HG02973 (cell line): ENCODE results near the gene PEX10.

Experiments used
- ATAC-seq: cut with Tn5 transposase; IDR thresholded peaks from one replicate; pipeline ENCODE4 v1.9.1; 2021; ENCODE audit warnings: moderate library complexity; ENCODE audit not compliant: unreplicated experiment

Gene PEX10

DNA sequence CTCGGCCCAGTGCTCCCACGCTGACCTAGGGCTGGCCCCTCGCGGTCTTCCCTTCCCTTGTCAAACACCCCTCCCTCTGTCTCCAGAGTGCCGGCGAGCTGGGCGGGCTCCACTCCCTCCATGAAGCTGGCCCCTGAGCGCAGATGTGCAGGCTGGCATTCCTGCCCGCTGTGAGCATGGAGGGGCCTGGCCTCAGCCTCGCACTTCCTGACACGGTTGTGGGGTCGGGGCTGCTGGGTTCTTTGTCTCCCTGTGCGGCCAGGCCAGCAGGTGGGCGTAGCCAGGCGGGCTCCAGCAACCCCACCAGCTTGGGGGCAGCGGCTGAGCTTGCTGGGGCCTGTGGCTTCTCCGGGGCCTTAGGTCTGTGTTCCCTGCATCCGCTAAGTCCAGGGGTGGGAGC lies 14.2 kb upstream of the PEX10 start:
- ATAC-seq: no peak

DNA sequence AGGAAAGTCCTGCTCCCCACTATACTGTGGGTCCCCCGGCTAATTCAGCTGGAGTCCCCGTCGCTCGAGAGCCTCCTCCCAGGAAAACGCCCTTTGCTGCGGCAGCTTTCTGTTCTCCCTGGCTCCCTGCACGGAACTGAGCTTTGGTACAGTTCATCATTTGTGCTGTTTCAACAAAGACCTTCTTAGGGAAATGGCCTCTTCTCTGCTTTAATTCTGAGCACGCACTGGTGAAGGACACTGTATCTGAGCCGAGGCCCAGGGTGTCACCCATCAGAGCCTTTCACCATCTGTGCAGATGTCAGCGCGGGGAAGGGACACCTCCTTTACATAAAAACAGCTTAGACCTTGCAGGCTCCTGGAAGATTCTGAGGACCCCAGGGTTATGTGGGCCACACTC lies 13.5 kb upstream of the PEX10 start:
- ATAC-seq: no peak

DNA sequence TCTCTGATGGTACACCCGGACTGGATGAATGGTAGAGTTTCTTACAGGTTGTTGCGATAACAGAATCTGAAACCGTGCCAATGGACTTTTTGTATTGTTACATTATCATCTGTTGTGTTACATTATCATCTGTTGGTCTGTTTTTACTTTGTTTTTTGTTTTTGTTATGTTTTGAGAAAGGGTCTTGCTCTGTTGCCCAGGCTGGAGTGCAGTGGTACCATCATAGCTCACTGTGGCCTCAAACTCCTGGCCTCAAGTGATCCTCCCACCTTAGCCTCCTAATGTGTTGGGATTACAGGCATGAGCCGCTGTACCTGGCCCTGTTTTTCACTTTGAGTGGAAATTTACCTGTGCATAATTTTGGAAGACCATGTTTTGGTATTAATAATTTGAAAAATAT lies 10.2 kb upstream of the PEX10 start:
- no peak for ATAC-seq

DNA sequence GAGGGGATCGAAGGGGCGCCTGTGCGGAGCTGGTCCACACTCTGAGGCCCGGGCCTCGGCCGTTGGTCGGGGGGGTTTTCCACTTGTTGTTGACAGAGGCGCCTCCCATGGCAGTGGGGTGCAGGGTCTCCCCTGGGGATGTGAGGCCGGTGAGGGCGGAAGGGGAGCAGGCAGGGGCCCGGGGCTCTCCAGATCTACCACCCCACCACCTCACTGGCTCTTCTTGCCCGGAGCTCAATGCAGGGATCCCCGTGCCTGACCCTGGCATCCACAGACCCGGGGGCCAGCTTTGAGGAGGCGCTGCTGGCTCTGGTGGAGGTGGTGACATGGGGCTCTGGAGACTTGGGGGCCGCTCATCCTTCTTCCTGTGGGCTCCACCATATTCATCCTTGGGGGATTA lies 7.1 kb upstream of the PEX10 start:
- no peak for ATAC-seq

DNA sequence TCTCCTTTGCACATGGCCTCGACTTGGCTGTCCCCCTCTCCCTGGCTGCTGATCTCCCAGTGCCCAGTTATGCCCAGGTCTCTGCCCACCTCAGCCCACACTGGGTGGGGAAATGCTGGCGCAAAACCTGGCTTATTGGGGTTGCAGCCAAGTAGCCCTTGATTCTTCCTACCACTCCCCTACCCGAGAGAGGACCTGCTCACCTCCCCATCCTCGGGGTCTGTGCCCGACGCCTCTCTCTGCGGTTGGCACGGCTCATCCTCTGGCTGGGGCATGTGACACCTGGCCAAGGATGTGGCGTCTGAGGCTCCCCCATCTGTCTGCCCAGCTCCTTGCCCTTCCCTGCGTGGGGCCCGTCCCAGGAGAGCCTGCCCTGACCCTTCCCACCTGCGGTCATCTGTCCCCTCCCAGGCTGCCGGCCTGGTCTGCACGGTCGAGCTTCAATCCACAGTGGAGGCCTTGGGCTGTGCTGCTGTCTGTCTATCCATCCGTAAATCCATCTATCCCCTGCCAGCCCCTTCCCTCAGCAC lies 6.5 kb upstream of the PEX10 start:
- ATAC-seq: no peak

DNA sequence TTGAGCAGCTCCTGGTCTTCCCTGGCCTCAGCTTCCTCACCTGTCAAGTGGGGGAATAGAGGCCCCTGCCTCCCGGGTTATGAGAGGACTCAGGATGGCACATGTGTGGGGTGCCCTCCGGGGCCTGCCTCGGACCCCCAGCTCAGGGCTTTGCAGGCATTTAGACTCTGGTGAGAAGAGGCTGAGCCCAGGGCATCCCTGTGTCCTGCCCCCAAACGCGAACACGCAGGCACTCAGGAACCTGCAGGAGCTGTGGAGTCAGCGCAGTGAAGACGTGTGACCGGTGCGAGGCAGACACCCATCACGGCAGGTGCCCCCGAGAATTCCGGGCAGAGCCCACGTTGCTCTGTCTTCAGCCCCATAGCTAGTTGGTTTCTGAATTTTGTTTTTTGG lies 5.5 kb upstream of the PEX10 start:
- no peak for ATAC-seq

DNA sequence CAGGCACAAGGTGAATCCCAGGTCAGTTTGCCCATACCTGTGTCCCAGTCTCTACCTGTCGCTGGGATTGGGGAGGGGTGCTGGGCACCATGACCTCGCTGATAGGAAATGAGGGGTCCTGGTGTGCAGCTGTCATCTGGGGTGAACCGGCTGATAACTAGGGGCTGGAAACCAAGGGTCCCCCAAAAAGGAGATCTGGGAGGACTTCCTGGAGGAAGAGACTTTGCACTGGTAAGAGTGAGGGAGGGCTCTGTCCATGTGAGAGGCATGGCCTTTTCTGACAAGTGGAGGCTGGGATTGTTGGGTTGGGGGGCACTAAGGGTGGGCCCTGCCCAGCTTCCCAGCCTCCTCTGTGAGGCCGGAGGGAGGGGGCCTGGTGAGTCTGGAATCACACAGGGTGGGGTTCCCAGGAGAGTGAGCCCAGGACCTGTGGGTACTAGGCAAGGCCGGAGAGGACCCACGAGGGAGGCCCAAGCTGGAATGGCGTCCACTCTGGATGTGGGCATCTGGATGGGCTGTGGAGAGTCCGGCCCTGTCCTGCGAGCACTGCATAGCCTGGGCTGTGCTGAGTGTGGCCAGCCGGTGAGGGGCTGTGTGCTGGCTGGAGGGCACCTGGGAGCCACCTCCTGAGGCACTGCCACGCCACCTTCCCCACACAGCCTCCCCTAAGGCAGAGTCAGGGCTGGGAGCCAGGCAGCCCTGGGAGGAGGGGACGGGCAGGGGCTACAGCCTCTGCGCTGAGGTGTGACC lies 4.9 kb upstream of the PEX10 start:
- no peak for ATAC-seq

DNA sequence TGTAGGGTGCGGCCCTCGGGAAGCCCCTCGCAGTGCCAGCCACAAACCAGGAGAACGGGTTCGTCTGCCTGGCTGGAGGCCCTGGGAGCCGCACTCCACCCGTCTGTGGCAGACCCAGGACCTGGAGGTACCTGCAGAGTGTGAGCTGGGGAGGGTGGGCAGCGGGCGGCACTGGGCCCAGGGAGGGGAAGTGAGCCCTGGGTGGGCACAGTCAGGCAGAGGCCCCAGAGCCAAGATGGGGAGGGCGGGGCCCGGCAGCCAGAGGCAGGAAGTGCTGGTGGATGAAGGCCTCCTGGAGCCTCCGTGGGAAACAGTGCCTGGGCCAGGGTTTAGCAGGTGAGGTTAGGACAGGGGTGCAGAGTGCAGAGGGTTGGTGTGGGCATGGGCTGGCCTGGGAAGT lies 4.0 kb upstream of the PEX10 start:
- no peak for ATAC-seq

DNA sequence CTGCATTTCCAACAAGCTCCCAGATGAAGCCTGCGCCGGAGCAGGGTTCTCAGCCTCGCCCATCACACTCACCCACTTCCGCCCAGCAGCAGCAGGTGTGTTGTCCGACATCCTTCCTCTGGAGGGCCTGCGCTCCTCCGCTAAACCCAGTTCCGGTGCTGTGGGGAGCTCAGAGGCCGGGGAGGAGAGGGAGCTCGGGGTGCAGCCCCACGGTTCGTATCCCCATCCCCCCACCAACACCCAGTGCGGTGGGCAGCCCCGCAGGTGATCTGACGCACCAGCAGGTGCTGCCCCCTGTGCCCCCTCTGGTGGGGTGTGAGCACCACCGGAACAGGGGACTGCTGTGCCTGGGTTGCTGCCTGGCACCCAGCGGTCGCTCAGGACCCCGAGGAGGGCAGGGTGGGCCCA lies 3.4 kb upstream of the PEX10 start:
- ATAC-seq: no peak

DNA sequence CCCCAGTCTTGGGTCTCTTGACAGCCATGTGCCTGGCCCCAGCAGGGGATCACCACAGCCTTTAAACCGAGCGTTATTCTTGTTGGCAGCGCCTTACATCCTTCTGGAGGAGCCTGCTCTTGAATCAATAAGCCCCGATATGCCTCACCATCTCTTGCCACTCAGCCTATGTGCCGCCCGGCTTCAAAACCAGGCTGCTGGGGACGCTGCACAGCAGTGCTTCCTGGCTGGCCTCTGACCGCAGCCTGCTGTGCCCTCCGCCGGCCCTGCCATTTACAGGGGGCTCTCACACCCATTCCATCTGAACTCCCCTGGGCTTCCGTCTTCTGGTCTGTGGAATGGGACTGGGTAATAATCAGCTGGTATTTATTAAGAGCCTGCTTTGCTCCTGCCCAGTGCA lies 3.0 kb upstream of the PEX10 start:
- ATAC-seq: no peak

DNA sequence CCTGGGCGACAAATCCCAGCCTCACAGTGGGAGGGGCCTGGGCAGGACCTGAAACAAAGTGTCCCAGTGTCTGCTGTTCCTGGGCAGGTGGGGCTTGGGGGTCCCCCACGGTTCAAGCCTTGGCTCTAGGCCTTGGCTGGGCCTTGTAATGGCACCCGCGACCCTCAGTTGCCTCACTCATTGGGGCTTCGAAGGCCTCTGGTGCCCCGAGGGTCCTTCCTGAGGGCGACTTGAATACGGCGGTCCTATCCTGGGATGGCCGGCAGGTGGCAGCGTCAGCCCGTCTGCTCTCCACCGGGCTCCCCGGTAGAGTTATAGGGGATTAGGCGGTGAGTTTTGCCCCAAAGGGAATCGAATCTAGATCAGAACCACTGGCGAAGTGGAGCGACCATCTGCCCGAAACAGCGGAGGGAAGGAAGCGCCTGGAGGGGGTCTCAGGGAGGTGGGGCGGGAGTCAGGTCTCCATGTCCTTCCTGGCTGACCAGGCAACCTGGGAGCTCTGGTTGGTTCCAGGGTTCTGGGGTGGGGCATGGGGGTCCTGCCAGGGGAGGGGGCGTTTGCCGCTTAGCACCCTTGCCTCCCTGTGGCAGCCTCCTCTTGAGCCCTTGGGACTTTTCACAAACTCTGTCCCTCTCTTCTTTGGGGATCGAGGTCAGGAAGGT lies 2.1 kb upstream of the PEX10 start:
- ATAC-seq: no peak

DNA sequence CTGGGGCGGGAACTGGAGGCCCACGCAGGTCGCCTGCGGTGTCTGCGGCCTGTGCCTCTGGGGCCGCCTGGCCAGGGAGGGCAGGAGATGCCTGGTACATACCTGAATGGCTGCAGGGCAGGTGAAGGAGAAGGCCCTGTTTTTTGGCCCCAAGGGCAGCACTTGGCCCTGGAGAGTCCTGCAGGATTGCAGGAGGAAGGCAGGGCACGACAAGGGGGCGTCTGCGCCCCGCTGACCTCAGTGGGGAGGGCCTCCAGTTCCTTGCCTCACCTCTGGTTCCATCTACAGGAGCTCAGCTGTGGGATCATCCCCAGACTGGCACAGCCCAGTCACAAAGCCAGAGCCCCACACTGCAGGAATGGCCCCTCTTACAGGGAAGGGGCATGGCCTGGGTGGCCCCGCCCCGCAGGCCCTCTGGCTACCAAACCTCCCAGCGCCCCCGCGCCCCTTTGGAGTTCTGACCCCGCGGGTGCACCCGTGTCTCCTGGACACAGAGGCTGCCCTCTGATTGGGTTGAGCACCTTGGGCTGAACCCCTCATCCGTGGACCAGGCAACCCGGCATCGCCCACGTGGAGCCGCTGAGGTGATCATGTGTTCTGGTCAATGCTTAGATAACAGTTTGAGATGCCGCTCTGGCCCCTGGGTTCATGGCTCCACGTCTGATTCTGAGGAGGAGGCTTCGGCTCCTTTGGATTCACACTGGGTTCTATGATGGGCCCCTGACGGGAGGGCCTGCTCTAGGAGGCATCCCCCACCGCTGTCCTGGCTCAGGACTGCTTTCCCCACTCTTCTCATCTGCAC lies 1.3 kb upstream of the PEX10 start:
- no peak for ATAC-seq

DNA sequence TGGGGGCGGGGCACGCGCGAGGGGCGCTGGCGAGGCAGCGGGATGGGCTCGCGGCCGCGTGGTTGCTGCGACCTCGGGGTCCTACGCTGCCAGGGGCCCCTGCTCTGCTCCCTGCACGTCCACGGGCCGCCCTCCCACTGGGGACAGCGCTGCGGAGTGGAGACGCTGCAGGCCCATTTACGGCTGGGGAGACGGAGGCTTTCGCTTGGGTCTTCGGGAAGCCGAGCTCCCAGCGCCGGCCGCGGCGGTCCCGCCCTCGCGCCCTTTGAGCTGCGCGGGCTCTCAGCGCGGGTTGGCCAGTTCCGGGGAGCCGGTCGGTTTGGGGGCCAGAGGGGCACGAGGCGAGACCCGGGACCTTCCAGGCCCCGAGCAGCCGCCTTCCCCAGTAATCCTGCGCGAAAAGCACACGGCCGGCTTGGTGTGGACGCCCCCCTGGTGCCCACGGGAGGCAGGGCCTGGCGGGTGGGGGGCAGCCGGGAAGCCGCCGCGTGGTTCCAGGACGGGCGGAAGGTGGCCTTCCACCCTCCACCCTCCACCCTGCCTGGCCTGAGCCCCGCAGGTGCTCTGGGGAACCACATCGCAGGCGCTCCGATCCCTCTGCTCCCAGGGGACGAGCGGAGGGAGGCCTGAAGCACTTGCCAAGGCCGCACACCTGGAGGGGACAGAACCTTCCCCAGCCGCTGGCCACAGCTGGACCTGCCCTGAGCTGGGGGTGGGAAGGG lies 570 bp upstream of the PEX10 start:
- peak; percentile 12 for ATAC-seq

DNA sequence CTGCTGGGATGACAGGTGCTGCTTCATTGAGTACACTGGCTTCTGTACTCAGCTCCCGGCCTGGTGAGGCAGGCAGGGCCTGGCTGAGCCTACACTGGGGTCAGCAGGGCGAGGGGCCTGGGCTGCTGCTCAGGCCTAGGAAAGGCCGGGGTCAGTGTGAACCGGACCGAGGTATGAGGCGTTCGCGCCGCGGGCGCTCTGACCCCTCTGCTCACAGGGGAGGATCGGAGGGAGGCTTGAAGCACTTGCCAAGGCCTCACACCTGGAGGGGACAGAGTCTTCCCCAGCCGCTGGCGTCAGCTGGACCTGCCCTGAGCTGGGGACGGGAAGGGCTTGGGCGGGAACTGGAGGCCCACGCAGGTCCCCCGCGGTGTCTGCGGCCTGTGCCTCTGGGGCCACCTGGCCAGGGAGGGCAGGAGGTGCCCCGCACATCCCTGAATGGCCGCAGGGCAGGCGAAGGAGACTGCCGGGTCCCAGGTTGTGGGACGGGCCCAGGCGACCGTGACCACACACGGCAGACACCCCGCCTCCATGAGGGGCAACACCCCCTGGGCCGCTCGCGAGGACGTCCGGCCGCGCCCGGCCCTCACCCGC lies 466 bp downstream of the PEX10 start:
- peak; percentile 4 for ATAC-seq

DNA sequence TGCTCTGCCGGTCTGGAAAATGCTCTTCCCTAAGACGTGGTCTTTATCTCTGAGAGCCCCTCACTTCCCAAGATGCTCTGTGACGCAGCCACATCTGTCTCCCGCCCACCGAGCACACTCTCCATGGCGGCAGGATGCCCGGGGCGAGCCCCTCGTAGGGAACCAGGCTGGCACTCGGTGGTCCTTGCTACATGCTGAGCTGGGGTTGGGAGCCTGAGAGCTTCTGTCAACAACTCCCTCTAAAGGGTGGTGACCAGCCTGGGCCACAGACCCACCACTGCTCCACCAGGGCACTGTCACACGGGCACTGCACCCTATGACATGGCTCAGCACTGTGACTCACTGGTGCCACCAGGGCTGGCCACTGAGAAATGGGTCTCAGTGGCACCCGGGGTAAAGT lies 2.6 kb downstream of the PEX10 start:
- no peak for ATAC-seq

DNA sequence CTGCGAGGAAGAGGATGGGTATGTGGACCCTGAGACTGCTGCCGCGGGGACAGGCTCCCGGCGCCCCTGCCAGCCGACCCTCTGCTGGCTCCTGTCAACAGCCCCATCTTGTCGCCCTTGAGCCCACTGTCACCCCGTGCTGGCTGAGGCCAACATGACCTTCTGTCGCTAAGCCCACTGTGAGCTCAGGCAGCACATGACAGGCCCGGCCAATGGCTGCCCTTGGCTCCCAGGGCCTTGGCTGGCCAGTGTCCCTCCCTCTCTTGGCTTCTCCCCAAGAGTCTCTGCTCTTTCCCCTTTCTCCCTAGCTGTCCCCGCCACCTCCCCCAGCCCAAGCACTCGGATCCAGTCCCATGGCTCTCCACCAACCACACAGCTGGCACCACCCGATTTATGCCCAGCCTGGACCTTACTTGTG lies 3.5 kb downstream of the PEX10 start:
- ATAC-seq: no peak

DNA sequence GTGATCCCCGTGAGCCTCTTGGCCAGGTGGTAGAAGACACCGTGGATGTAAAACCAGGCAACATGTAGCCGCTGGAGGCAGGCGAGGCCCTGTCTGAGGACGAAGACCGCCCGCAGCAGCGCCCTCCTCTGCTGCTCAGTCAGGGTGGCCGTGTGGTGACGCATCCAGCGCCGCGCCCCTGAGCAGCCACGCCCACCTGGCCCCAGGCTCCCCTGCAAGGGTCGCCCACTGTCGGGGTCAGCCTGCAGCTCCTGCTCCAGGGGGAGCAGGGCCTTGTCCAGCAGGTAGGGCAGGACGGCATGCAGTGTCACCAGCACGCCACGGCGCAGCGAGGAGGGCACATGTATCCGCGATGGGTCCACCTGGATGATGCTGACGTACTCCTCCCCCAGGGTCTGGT lies 3.9 kb downstream of the PEX10 start:
- ATAC-seq: no peak

DNA sequence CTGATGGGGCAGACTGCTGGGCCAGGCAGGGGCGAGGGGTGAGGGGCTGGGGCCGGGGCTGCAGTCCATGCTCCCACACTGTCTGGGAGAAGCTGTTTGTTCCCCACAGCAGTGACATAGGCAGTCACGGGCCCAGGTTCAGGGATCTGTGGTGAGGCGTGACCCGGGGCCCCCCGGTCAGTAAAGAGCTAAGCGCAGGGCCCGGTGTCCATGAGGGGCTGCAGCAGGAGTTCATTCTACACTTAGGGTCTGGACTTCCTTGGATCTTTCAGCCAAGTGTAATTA lies 4.4 kb downstream of the PEX10 start:
- no peak for ATAC-seq

DNA sequence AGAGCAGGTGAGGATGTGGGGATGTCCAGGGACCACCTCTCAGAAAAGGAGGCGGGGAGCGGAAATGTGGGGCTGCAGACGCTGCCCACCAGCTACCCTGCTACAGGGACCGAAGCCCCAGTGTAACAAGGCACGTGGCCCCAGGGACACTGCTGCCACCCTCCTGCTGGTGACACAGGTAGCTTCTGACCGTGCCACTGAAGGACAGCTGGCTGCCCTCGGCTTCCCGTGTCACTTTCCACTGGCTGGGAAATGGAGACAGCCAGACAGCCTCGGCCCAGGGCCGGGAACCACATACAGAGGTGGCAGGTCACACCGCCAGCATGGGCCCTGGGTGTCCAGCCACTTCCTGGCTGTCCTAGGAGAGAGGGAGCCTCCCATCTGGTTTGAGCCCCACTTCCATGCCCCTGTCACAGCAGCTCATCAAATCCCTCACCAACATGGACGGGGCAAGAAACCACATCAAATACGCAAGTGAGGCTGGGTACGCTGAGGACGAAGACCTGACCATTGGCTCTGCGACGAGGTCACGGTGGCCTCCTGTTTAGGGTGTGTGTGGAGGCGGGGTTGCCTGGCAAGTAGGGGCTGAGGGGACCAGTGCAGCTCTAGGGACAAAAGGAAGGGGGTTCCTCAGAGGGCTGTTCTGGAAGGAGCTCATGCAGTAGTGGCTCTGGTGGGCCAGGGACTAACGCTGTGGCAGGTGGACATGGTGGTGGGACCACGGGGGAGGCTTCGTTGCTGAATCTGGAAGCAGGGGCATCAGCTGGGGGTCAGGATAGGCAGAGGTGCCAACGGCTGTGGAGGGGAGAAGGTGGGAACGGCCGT lies 5.0 kb downstream of the PEX10 start:
- ATAC-seq: no peak

DNA sequence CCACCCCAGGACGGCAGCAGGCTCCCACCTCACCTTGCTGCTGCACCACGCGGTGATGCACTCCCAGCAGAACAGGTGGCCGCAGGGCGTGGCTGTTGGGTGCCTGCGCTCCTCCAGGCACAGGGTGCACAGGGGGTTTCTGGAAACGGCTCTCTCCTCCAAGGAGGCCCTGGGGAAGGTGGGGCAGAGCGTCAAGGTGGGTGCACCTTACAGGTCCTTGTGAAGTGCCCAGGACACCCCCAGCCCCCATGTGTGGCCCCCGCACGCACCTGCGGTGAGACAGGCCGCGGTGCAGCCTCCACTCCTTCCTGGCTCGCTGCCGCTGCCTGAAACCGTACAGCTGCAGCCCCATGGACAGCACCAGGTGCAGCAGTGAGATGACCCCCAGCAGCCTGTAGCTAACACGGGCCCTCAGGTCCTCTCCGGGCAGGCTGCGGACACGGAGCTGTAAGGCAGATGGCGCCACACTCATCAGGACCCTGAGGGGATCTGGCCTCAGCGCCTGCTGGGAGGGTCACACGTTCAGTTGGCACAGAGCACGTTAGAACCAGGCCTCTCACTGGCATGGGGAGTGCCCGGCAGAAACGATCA lies 5.8 kb downstream of the PEX10 start:
- ATAC-seq: no peak
